ENCODE measurements around the gene ASB3.

DNA sequence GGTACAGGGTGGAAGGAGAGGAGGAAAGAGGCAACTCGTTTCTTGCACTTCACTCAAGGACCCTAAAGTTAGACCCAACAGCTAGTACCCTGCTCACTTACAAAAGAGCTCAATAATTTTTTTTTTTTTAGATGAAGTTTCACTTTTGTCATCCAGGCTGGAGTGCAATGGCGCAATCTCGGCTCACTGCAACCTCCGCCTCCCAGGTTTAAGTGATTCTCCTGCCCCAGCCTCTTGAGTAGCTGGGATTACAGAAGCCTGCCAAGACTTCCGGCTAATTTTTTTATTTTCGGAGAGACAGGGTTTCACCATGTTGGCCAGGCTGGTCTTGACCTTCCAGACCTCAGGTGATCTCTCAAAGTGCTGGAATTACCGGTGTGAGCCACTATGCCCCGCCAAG is 4.1 kb downstream of the ASB3 start:
- TF ChIP-seq, protein P1, sequence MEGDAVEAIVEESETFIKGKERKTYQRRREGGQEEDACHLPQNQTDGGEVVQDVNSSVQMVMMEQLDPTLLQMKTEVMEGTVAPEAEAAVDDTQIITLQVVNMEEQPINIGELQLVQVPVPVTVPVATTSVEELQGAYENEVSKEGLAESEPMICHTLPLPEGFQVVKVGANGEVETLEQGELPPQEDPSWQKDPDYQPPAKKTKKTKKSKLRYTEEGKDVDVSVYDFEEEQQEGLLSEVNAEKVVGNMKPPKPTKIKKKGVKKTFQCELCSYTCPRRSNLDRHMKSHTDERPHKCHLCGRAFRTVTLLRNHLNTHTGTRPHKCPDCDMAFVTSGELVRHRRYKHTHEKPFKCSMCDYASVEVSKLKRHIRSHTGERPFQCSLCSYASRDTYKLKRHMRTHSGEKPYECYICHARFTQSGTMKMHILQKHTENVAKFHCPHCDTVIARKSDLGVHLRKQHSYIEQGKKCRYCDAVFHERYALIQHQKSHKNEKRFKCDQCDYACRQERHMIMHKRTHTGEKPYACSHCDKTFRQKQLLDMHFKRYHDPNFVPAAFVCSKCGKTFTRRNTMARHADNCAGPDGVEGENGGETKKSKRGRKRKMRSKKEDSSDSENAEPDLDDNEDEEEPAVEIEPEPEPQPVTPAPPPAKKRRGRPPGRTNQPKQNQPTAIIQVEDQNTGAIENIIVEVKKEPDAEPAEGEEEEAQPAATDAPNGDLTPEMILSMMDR (conservative IDR thresholded peaks at IDR 0.05; ENCODE audit: low read length): no peak
- no peak for TF ChIP-seq EZH2phosphoT487 (IDR thresholded peaks at IDR 0.05; ENCODE audit: borderline replicate concordance, low read depth, low read length)

Measured in OCI-LY7 (cell line).